GM12865 (cell line): ENCODE data around the gene CCDC124.
"Not testable (repeated sequence)": the region's sequence is repeated elsewhere in the genome, so short reads cannot be mapped to it uniquely, and the experiment has no call there.

ENCODE experiments used
- DNase-seq: peaks from one replicate; pipeline ENCODE4 v3.0.0; 2010; ENCODE audit warnings: low read depth
- H3K4me3 ChIP-seq: 2 replicates; pipeline ENCODE4 v1.5.1; 2011; ENCODE audit warnings: mild to moderate bottlenecking, low read depth, low read length, control low read depth
- CTCF ChIP-seq: IDR thresholded peaks from 2 replicates; pipeline ENCODE4 v1.5.1; 2011; ENCODE audit warnings: low read length, control low read depth, low read depth, inconsistent platforms; ENCODE audit not compliant: insufficient read depth; ENCODE audit errors: missing control alignments

CCDC124 gene

DNA sequence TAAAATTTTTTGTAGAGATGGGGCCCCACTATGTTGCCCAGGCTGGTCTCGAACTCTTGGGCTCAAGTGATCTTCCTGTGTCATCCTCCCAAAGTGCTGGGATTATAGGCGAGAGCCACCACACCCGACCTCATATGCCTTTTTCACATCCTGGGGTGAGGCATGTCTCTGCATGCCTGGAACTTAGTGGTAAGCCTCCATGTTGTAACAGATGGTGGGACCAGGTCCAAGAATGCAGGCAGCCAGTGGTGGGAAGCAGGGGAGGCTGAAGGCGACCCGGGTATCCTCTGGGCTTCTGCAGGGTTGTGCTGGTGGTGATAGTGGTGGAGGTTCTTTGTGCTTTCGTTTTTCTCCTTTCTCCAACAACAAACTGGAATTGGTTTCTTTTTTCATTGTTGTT is 30.1 kb upstream of the CCDC124 start:
- TF ChIP-seq CTCF: no peak
- no peak overlapping the region for H3K4me3 ChIP-seq
- peak; percentile 31 for DNase-seq

GRCh38 chr19:17908244-17908643 is 24.6 kb upstream of the CCDC124 start:
- no peak for DNase-seq
- TF ChIP-seq CTCF: no peak
- H3K4me3 ChIP-seq: no peak overlapping the region

DNA sequence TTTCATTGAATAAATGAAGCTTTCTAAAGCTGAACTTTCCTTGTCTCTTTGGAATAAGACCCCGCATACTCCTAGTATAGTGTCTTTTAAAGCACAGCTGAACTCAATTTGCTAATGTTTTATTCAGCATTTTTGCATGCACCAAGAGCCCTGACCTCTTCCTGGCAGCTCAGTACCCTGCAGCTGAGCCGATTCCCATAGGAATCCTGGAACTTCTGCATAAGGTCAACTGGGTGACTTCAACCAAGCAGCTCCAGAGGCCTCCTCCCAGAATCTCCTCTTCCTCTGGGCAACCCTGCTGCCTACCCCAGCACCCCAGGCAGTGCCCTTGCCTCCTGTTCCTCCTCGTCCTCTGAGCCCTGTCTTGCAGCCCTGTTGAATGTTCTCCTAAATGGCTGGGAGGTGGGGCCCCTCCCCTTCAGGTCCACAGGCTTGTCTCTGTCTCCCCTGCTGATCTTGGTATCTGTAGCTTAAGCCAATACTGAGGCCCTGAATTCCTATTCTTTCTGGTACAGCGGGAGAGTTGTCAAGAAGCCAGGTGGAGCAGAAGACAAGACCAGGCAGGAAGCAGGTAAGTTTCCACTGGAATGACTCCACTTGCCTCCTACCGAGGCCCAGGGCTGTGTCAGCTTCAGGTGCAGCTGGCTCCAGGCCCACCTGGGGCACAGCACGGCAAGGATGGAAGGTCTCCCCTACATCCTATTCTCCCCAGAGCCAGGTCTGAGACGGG is 23.6 kb upstream of the CCDC124 start:
- no peak for TF ChIP-seq CTCF
- H3K4me3 ChIP-seq: no peak overlapping the region
- DNase-seq: no peak

GRCh38 chr19:17910791-17911360 is 21.9 kb upstream of the CCDC124 start:
- DNase-seq: no peak
- no peak for TF ChIP-seq CTCF

DNA sequence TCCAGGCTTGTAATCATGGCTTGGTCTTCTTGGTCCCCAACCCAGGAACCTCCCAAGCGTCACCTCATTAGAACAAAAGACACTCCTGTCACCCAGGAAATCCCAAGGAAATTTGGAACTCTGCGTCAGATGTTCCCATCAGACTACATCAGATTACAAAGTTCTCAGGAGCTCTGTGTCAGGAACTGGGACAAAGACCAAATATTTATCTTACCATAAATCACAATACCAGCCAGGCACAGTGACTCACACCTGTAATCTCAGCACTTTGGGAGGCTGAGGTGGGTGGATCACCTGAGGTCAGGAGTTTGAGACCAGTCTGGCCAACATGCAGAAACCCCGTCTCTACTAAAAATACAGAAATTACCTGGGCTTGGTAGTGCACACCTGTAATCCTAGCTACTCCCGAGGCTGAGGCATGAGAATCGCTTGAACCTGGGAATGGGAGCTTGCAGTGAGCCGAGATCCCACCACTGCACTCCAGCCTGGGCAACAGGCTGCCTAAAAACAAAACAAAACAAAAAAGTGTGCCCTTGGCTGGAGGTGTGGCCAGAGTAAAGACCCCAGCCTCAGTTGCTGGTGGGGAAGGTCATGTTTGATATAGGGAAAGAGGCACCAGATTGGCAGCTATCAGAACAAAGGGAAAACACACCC is 16.7 kb upstream of the CCDC124 start:
- no peak for DNase-seq
- TF ChIP-seq CTCF: no peak
- no peak overlapping the region for H3K4me3 ChIP-seq

More at GRCh38 chr19:17910791-17911360, 21.9 kb upstream of the CCDC124 start:
- H3K4me3 ChIP-seq: no peak overlapping the region

GRCh38 chr19:17918151-17918550 is 14.7 kb upstream of the CCDC124 start:
- not testable (repeated sequence) for H3K4me3 ChIP-seq, DNase-seq

GRCh38 chr19:17919122-17919521 is 13.7 kb upstream of the CCDC124 start:
- not testable (repeated sequence) for H3K4me3 ChIP-seq, DNase-seq

GRCh38 chr19:17920527-17920926 is 12.3 kb upstream of the CCDC124 start:
- no peak overlapping the region for H3K4me3 ChIP-seq
- TF ChIP-seq CTCF: no peak
- no peak for DNase-seq
